H4 (cell line): ENCODE measurements around the gene SATB1. TPM values are rescaled to one million over a fixed set of nuclear protein-coding genes. Genes with fewer than 3 reads are reported as not detected.
"Not testable (repeated sequence)": the region's sequence is repeated elsewhere in the genome, so short reads cannot be mapped to it uniquely, and the experiment has no call there.

Experiments
- DNase-seq: peaks from one replicate; pipeline ENCODE4 v3.0.0-alpha.2; 2015; ENCODE audit warnings: low spot score
- total RNA-seq: library from RNA; depleted of rRNA; stranded (reverse); fragments of >200 nt; shearing (Covaris generic); gene quantifications from 2 replicates; pipeline ENCODE4 v1.2.3, GENCODE V29; 2014; rRNA removed

The SATB1 gene
- 4.8 and 5.8 TPM in 2 replicates for total RNA-seq

GRCh38 chr3:18424729-18425640 lies at the start of gene SATB1:
Gene SATB1 (minus strand): TSS chr3:18425339. CDS start chr3:18420967, 4,372 bp downstream.
- no peak for DNase-seq

- DNase-seq = no peak
These were observed 49.1 kb upstream of the SATB1 start for GRCh38 chr3:18474202-18474601.

GRCh38 chr3:18469775-18470174 lies 44.6 kb upstream of the SATB1 start:
- no peak for DNase-seq

- no peak for DNase-seq
These were observed 41.0 kb upstream of the SATB1 start for GRCh38 chr3:18466136-18466535.

GRCh38 chr3:18454766-18455165 lies 29.6 kb upstream of the SATB1 start:
- DNase-seq = no peak

- not testable (repeated sequence) for DNase-seq
These were observed 24.5 kb upstream of the SATB1 start for GRCh38 chr3:18449618-18450017.

- no peak for DNase-seq
These were observed 22.6 kb upstream of the SATB1 start for GRCh38 chr3:18447720-18448119.

- DNase-seq = no peak
These were observed 21.1 kb upstream of the SATB1 start for GRCh38 chr3:18446149-18446825.

- no peak for DNase-seq
These were observed 20.4 kb upstream of the SATB1 start for GRCh38 chr3:18445401-18446148.

GRCh38 chr3:18444595-18445400 lies 19.7 kb upstream of the SATB1 start:
- no peak for DNase-seq

- DNase-seq = no peak
These were observed 18.8 kb upstream of the SATB1 start for GRCh38 chr3:18443665-18444594.

- no peak for DNase-seq
These were observed 17.9 kb upstream of the SATB1 start for GRCh38 chr3:18442756-18443664.

- no peak for DNase-seq
These were observed 16.4 kb upstream of the SATB1 start for GRCh38 chr3:18441551-18441950.

- no peak for DNase-seq
These were observed 15.1 kb upstream of the SATB1 start for GRCh38 chr3:18440066-18440722.

GRCh38 chr3:18439281-18439680 lies 14.1 kb upstream of the SATB1 start:
- no peak for DNase-seq

- DNase-seq = no peak
These were observed 13.4 kb upstream of the SATB1 start for GRCh38 chr3:18438586-18438985.

GRCh38 chr3:18436213-18436612 lies 11.1 kb upstream of the SATB1 start:
- no peak for DNase-seq

GRCh38 chr3:18434711-18435110 lies 9.6 kb upstream of the SATB1 start:
- no peak for DNase-seq

GRCh38 chr3:18432752-18433151 lies 7.6 kb upstream of the SATB1 start:
- no peak for DNase-seq
